Activated T-cell treated with anti-CD3 and anti-CD28 coated beads for 4 hours (primary cell): Measurements from ENCODE around the gene ERMAP.
"Not testable (repeated sequence)": the region's sequence is repeated elsewhere in the genome, so short reads cannot be mapped to it uniquely, and the experiment has no call there.

Experiments
- DNase-seq: peaks from one replicate; pipeline ENCODE4 v3.0.0-alpha.2; 2020

The ERMAP gene

GRCh38 chr1:42814815-42815214, 2.1 kb upstream of the ERMAP start:
- not testable (repeated sequence) for DNase-seq

DNA sequence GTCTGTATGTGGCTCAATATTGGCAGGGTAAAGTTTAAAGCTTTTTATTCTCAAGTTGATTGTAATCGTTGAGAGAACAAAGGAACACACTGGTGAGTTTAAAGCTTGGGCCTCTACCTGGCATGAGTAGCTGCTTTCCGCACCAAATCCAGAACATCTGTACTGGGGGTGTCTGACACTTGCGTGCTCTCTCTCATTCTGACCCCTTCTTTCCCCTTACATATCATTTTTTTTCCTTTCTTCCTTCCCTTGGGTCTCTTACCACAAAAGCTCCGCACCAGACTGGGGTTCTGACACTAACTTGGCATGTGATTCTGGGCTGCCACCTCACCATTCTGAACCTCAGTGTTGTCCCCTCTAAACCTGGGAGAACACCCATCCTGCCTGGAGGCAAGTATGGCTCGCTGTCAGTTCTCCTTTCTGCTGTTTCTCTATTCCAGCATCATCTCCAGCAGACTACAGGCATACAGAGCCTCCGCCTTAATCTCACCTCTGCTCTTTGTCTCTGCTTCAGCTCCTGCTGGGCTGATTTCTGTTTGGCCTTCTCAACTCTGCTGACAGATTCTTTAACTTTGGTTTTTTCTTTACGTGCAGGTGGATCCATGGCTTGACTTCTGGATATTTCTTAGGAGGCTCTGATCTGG, 859 bp upstream of the ERMAP start:
- no peak for DNase-seq

GRCh38 chr1:42817440-42817767, 482 bp downstream of the ERMAP start:
- no peak for DNase-seq

DNA sequence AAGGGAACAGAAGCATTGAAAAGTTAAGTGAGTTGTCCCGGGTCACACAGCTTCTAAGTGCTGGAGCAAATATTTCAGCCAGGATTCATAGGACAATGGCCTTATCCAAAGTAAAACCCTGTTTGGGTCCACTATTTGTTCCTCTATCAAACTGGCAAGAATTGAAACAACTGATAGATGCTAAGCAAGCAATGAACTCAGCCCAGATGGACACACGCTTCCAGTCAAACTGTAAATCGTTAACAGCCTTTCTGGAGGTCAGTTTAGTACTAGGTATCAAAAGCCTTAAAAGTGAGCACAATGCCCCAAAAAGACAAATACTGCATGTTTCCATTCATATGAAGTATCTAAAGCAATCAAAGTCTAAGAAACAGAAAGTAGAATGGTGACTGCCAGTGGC, 1.1 kb downstream of the ERMAP start:
- DNase-seq: no peak

DNA sequence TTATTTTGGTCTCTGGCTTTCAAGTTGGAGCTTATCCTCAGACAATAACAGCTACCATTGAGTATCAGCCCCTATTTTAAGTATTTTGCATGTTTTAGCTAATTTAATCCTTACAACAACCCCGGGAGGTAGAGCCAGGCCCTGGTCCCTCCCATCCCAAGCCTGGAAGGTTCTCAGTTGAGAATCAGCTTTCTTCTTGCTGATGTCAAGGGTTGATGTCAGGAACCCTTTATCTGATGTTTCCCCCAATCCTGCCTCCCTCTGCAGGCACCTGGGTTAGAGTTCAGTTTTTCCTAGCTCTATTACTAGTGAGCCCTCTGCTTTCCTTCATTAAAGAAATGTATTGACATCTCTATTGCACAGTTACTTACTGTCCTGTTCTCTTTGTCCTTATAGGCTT, 3.9 kb downstream of the ERMAP start:
- no peak for DNase-seq

DNA sequence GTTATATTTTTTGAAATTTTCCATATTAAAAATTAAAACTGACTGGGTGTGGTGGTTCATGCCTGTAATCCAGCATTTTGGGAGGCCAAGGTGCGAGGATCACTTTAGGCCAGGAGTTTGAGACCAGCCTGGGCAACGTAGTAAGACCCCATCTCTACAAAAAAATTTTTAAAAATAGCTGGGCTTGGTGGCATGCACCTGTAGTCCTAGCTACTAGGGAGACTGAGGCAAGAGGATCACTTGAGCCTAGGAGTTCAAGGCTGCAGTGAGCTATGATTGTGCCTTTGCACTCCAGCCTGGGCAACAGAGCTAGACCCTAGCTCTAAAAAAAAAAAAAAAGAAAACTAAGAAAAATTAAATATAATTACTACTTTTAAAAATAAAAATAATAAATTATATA, 4.8 kb downstream of the ERMAP start:
- no peak for DNase-seq

- no peak for DNase-seq
These were observed 6.0 kb downstream of the ERMAP start for GRCh38 chr1:42822800-42823392.

- DNase-seq: no peak
These were observed 7.6 kb downstream of the ERMAP start for GRCh38 chr1:42824481-42825035.

- DNase-seq: no peak
These were observed 8.3 kb downstream of the ERMAP start for GRCh38 chr1:42825036-42825851.

DNA sequence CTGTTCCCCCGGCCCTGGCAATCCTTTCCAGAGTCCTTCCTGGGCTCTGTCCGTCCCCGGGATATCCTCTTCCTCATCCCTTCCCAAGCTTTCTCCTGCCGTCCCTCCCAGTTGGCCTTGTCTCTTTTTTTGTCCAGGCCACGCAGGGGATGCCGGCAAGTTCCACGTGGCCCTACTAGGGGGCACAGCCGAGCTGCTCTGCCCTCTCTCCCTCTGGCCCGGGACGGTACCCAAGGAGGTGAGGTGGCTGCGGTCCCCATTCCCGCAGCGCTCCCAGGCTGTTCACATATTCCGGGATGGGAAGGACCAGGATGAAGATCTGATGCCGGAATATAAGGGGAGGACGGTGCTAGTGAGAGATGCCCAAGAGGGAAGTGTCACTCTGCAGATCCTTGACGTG, 13.7 kb downstream of the ERMAP start:
- DNase-seq: no peak

DNA sequence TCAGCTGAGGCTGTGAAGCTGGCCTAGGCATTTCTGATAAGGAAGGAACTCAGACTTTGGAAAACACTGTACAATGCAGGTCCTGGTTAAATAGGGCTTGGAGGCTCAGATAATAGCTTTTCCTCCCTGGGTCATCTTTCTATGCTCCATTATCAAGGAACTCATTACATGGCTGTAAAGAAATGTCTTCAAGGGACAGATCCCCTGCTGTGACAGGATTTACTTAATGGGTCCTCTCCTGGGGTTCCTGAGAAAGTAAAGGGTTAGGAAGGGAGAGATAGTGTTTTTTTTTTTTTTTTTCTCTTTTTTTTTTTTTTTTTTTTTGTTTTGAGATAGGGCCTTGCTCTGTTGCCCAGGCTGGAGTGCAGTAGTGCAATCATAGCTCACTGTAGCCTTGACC, 14.4 kb downstream of the ERMAP start:
- no peak for DNase-seq

GRCh38 chr1:42832641-42833240, 15.8 kb downstream of the ERMAP start:
- no peak for DNase-seq

DNA sequence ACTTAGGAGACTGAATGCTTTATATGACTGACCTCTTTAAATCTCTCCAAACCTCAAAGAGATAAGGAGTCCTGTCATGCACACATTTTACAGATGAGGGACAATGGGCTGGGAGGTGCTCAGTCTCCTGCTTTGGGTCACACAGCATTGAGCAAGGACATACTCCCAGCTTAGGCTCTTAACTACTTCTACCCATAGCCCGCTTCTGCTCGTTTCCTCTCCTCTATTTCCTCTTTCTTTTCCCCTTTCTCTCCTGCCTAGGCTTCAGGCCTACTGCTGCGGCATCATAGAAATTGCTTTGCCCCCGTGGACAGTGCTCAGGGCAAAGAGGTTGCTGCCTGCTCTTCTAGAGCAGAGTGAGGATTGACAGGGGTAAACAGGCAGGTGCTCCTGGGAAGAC, 17.1 kb downstream of the ERMAP start:
- no peak for DNase-seq

GRCh38 chr1:42834803-42835202, 17.9 kb downstream of the ERMAP start:
- no peak for DNase-seq

- DNase-seq: no peak
These were observed 18.5 kb downstream of the ERMAP start for GRCh38 chr1:42835422-42835821.

- DNase-seq: no peak
These were observed 20.8 kb downstream of the ERMAP start for GRCh38 chr1:42837709-42838108.

DNA sequence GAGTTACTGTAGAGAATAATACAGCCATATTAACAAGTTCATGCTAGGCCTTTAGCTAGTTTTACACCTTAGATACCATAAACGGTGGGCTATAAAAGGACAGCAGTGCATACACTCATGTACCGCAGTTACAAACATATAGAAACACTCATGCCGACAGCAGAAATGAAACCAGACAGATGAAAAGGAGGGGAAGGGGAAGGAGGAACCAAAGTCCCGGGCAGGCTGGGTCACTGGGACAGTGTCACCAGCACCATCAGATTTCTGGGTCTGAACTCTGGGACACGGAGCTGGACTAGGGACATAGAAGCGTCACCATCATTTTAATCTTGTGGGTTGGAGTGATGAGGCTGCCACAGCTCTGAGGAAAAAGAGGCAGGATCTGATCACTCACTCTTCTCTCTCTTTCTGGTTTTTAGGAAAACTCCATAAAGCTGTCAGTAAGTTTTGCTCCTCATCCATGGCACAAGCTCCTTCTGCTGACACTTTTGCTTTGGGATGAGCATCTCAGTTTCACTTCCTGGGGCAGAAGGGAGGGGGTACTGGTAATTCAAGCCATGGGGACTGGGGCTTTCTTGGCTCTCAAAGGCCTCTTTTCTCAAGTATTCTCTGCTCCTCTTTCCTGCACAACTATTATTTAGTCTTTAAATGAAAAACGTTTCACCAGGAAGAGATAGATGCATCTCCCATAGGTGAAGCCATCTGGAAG, 21.7 kb downstream of the ERMAP start:
- no peak for DNase-seq

- DNase-seq: no peak
These were observed 24.1 kb downstream of the ERMAP start for GRCh38 chr1:42841010-42841409.

GRCh38 chr1:42841440-42842147, 24.7 kb downstream of the ERMAP start:
- DNase-seq: no peak

- no peak for DNase-seq
These were observed 27.7 kb downstream of the ERMAP start for GRCh38 chr1:42844592-42845140.

GRCh38 chr1:42845193-42845592, 28.3 kb downstream of the ERMAP start:
- DNase-seq: no peak

GRCh38 chr1:42845866-42846256, 28.9 kb downstream of the ERMAP start:
- DNase-seq: no peak
